K562 (cell line): ENCODE data around the gene TPRX2. TPM values are rescaled to one million over a fixed set of nuclear protein-coding genes. Genes with fewer than 3 reads are reported as not detected.

Source experiments
- ATAC-seq: fragments of 200-7000 bp; cut with Tn5 transposase; 3 replicates; pipeline ENCODE4 v1.9.1; 2020; ENCODE audit warnings: moderate library complexity
- BruUV-seq: library from RNA; stranded (reverse); fragments of 400-500 nt; replicated peaks from 2 replicates; lab custom pipeline; 2021; lab: Mats Ljungman, UMichigan
- CTCF ChIA-PET: fragments of 300-600 bp; formaldehyde crosslinking; extraction: SDS; loops from one replicate; lab custom pipeline; 2021; ENCODE audit warnings: low intra/inter-chr PET ratio; lab: Yijun Ruan, JAX
- POLR2A ChIA-PET: fragments of 300-600, 350-650 bp; sonication (Branson Sonifier 250); formaldehyde crosslinking; extraction: SDS; loops from one replicate; lab custom pipeline; 2021; ENCODE audit warnings: antibody characterized with exemption, inconsistent platforms; lab: Yijun Ruan, JAX
- DNase-seq, 4 experiments: peaks; one replicate each; pipeline versions ENCODE4 v3.0.0 to v3.0.0-alpha.2; 2011 to 2018; ENCODE audit warnings: low spot score in 3 of 4, mixed read lengths in 3 of 4; ENCODE audit errors: extremely low read depth in 1 of 4
- FAIRE-seq: peaks from 2 replicates; lab custom pipeline; 2011; peaks lifted over from hg19 to GRCh38; lab: Jason Lieb, UNC
- H2AFZ ChIP-seq: 2 replicates; pipeline ENCODE4 v1.6.0; 2011; ENCODE audit warnings: low read depth, low read length, control low read depth, inconsistent platforms
- H3K27ac ChIP-seq: fragments of 200-600 bp; 3 replicates; pipeline ENCODE4 v1.8.0; 2011; ENCODE audit warnings: low read depth, mild to moderate bottlenecking, control low read depth, inconsistent platforms, low read length, moderate library complexity, mixed read lengths; ENCODE audit errors: extremely low read depth
- H3K27me3 ChIP-seq, 2 experiments: fragments of 300-600 bp in 1 of 2; 2 replicates in 1 of 2; 3 replicates in 1 of 2; pipeline versions ENCODE4 v1.6.0 to v1.8.0; 2011; ENCODE audit warnings: inconsistent platforms in 2 of 2, low read length in 2 of 2, mild to moderate bottlenecking in 1 of 2, mixed read lengths in 1 of 2, moderate library complexity in 1 of 2; ENCODE audit not compliant: control insufficient read depth in 2 of 2, insufficient read depth in 2 of 2
- H3K36me3 ChIP-seq: fragments of 300-600 bp; 3 replicates; pipeline ENCODE4 v1.8.0; 2011; ENCODE audit warnings: mild to moderate bottlenecking, low read length, inconsistent platforms; ENCODE audit not compliant: control insufficient read depth, insufficient read depth
- H3K4me1 ChIP-seq, 2 experiments: fragments of 200-600 bp in 1 of 2; replicated peaks in 1 of 2; 2 replicates in 1 of 2; 3 replicates in 1 of 2; pipeline versions ENCODE4 v1.5.1 to v1.8.0; 2011; ENCODE audit warnings: inconsistent platforms in 2 of 2, low read length in 2 of 2, mild to moderate bottlenecking in 1 of 2, mixed read lengths in 1 of 2, moderate library complexity in 1 of 2; ENCODE audit not compliant: control insufficient read depth in 2 of 2, insufficient read depth in 2 of 2
- H3K4me2 ChIP-seq: 2 replicates; pipeline ENCODE4 v1.6.1; 2011; ENCODE audit warnings: low read length, control low read depth, inconsistent platforms, mixed read lengths; ENCODE audit not compliant: insufficient read depth
- H3K4me3 ChIP-seq: fragments of 200-600 bp; sonication (generic), shearing (Covaris generic); 2 replicates; pipeline ENCODE4 v1.5.1; 2016; ENCODE audit warnings: control low read depth, inconsistent platforms
- H3K79me2 ChIP-seq: fragments of 200-600 bp; 3 replicates; pipeline ENCODE4 v1.8.0; 2011; ENCODE audit warnings: low read length, inconsistent platforms; ENCODE audit not compliant: control insufficient read depth, insufficient read depth
- H3K9ac ChIP-seq, 2 experiments: 2 replicates each; pipeline versions ENCODE4 v1.6.0 to v1.6.1; 2011; ENCODE audit warnings: low read depth in 2 of 2, low read length in 2 of 2, control low read depth in 1 of 2, inconsistent platforms in 1 of 2, mild to moderate bottlenecking in 1 of 2, mixed read lengths in 1 of 2; ENCODE audit not compliant: insufficient read depth in 1 of 2
- H3K9me1 ChIP-seq: one replicate; pipeline ENCODE4 v1.6.0; 2011; ENCODE audit warnings: inconsistent platforms, mild to moderate bottlenecking, low read length, moderate library complexity; ENCODE audit not compliant: control insufficient read depth, insufficient read depth
- H3K9me3 ChIP-seq: replicated peaks from 2 replicates; pipeline ENCODE4 v1.5.1; 2011; ENCODE audit warnings: low read depth, low read length, inconsistent platforms; ENCODE audit not compliant: control insufficient read depth, insufficient read depth
- H4K20me1 ChIP-seq: replicated peaks from 2 replicates; pipeline ENCODE4 v1.6.1; 2011; ENCODE audit warnings: low read length, inconsistent platforms, mixed read lengths; ENCODE audit not compliant: control insufficient read depth, insufficient read depth
- CTCFL ChIP-seq: IDR thresholded peaks from 2 replicates; pipeline ENCODE4 v1.6.1; 2011; ENCODE audit warnings: borderline replicate concordance, low read depth, mild to moderate bottlenecking, moderate library complexity, low read length; ENCODE audit not compliant: insufficient read depth, poor library complexity, severe bottlenecking
- NFE2L1 ChIP-seq: fragments of 450-650 bp; IDR thresholded peaks from 2 replicates; pipeline ENCODE4 v1.6.1; 2016; ENCODE audit warnings: missing genetic modification characterization, low read depth, mild to moderate bottlenecking, missing compliant biosample characterization, moderate library complexity, borderline replicate concordance
- RCOR1 ChIP-seq, 2 experiments: IDR thresholded peaks; 2 replicates each; pipeline ENCODE4 v1.6.1; 2012; ENCODE audit warnings: low read depth in 2 of 2, low read length in 2 of 2, borderline replicate concordance in 1 of 2, improper control_type of control experiment in 1 of 2
- SMC3 ChIP-seq: conservative IDR thresholded peaks from 2 replicates; pipeline ENCODE4 v1.6.1; 2011; ENCODE audit warnings: low read depth, low read length, improper control_type of control experiment; ENCODE audit not compliant: insufficient read depth
- ZNF282 ChIP-seq: sonication (generic); formaldehyde crosslinking; IDR thresholded peaks from 2 replicates; pipeline ENCODE4 v1.8.1; 2023; ENCODE audit warnings: missing genetic modification reagents
- ZNF311 ChIP-seq: fragments of 250-450 bp; sonication (Bioruptor Pico); IDR thresholded peaks from 2 replicates; pipeline ENCODE4 v1.4.0; 2020; ENCODE audit warnings: mild to moderate bottlenecking, moderate library complexity
- ZNF408 ChIP-seq: fragments of 250-450 bp; sonication (Bioruptor Pico); IDR thresholded peaks from 2 replicates; pipeline ENCODE4 v1.4.0; 2020; ENCODE audit warnings: low read depth, mild to moderate bottlenecking, moderate library complexity
- WGBS: fragments of 100-300 bp; shearing (Covaris generic); methylation state at CpG from one replicate; pipeline ENCODE4 v1.1.6; 2016; ENCODE audit warnings: low coverage, mixed read lengths; ENCODE audit not compliant: insufficient coverage; ENCODE audit errors: missing lambda C conversion rate; 5-methylcytosine and 5-hydroxymethylcytosine counted together
- in situ Hi-C: fragments of 300-500 bp; cut with MboI; formaldehyde crosslinking; loops from 4 replicates; pipeline ENCODE4 v1.15.0; 2018; ENCODE audit warnings: inconsistent platforms, mixed read lengths
- intact Hi-C: fragments of 100-400 bp; cut with micrococcal nuclease; formaldehyde crosslinking; loops from 2 replicates; pipeline ENCODE4 v1.14.2; 2022
- polyA plus RNA-seq, 8 experiments: library from polyadenylated mRNA; depleted of rRNA in 4 of 8; stranded (reverse) in 5 of 8; unstranded in 3 of 8; fragments of >200 nt; fragmentation: Nextera tagmentation in 2 of 8; fragmentation: Illumina TruSeq in 1 of 8; extraction: Ambion mirVana in 2 of 8; extraction: Trizol in 1 of 8; gene quantifications; 2 replicates each; pipeline versions ENCODE4 v1.2.1 to v1.2.3, GENCODE V29; 2011 to 2014; ENCODE audit warnings: inconsistent platforms in 1 of 8, missing spikeins in 1 of 8
- total RNA-seq, 7 experiments: library from RNA; depleted of rRNA in 6 of 7; stranded (reverse); fragments of >200 nt in 6 of 7; fragmentation: Illumina TruSeq in 2 of 7; extraction: Trizol in 2 of 7; gene quantifications; 2 replicates each; pipeline versions ENCODE4 v1.2.1 to v1.2.3, GENCODE V29; 2011 to 2021; ENCODE audit warnings: low replicate concordance in 1 of 7
- TF ChIP-seq, protein P1 (sequence below): fragments of 250-450 bp; sonication (Bioruptor Pico); IDR thresholded peaks from 2 replicates; pipeline ENCODE4 v1.5.1; 2021; ENCODE audit warnings: mild to moderate bottlenecking

The TPRX2 gene
- total and polyA plus RNA-seq, 9 of the 15 experiments (the other 6 are each of a cell fraction or from before 2014, with no cell fraction given): not detected

DNA sequence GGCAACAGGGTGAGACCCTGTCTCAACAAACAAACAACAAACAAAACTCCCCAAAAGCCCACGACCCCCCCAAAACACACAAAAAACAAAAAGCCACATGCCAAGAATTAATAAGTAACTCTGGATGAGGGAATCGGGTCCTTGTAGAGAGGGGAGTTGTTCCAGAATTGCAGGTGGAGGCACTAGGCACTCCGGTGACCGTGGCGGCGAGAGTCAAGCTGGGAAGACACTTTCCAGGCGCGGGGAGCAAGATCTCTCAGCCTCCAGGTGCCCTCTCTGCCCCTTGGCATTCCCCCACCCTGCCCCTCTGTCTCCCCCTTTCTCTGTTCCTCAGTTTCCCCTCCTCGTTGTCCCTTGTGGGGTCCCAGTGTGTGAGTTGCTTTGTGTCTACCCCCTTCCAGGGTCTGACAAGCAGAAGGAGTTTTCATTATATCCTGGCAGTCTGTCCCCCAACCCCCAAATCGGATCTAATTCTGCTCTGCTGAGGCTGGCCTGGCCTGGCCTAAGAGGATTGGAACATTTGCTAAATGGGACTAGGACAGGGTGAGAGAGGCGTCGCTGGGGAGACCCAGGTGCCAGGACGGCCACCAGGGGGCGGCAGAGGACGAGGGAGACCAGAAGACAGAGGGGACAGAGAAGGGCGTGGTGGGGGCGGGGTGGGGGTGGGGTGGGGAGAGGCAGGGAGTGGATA lies 45.6 kb upstream of the TPRX2 start:
- CTCF ChIA-PET: interaction anchor here (1.3 to 2.5 kb wide), 2 partner anchors 36 to 50 kb away, joined by 4 to 15 read pairs; no protein-coding TSS in a partner anchor
- intact Hi-C loops: loop anchor here (1.0 kb wide), 1 partner anchor 50 kb away; no protein-coding TSS in a partner anchor
- Histone ChIP-seq H3K9me1 (no peaks in the 10 kb centered on the region), H3K36me3 (no peaks in the 10 kb centered on the region), H3K9me3 (no peaks in the 10 kb centered on the region), H3K27me3 (peaks cover 0 to 23% of the 10 kb centered on the region in 2 experiments; a peak in 2 of 5 replicates), H3K79me2 (no peaks in the 10 kb centered on the region), H3K27ac (no peak overlapping the region), H4K20me1 (no peaks in the 10 kb centered on the region), H2AFZ (0 out of 2 replicates have a peak overlapping the region, but pooled peaks have one; percentile 44), H3K9ac (0 out of 4 replicates have a peak overlapping the region, but pooled peaks of 1 of the 2 experiments have one; percentile 13), H3K4me3 (no peak overlapping the region), H3K4me2 (no peak overlapping the region), H3K4me1 (peaks cover 0 to 4% of the 10 kb centered on the region in 2 experiments; a peak in 1 of 5 replicates)
- BruUV-seq: no TSS peak
- WGBS: 24% methylated on average over 13 of the region's 17 CpGs
- peak; percentile 88 to 96 (median 92) for DNase-seq
- in situ Hi-C loops: no loop called here
- POLR2A ChIA-PET: interaction anchor here (0.9 kb wide), 1 partner anchor 8 kb away, joined by 3 read pairs; the partner anchor contains the start of gene CRX
- FAIRE-seq: peak; percentile 82
- peak; percentile 100 for ATAC-seq
- TF ChIP-seq RCOR1 (IDR thresholded peaks at IDR 0.05; ENCODE audit: borderline replicate concordance in 1 of 2, low read depth in 2 of 2, low read length in 2 of 2) (0 out of 4 replicates have a peak, but pooled peaks of 1 of the 2 experiments have one; percentile 25), ZNF311 (CRISPR knock-in tag) (no peak), NFE2L1 (tag) (no peak), ZNF408 (CRISPR knock-in tag) (no peak), ZNF282 (no peak), CTCFL (peak; percentile 56), SMC3 (peak; percentile 63)
- TF ChIP-seq, protein P1, sequence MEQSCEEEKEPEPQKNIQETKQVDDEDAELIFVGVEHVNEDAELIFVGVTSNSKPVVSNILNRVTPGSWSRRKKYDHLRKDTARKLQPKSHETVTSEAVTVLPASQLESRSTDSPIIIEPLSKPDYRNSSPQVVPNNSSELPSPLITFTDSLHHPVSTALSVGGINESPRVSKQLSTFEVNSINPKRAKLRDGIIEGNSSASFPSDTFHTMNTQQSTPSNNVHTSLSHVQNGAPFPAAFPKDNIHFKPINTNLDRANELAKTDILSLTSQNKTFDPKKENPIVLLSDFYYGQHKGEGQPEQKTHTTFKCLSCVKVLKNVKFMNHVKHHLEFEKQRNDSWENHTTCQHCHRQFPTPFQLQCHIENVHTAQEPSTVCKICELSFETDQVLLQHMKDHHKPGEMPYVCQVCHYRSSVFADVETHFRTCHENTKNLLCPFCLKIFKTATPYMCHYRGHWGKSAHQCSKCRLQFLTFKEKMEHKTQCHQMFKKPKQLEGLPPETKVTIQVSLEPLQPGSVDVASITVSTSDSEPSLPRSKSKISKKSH: no peak
